ENCODE measurements around the gene ATF3.
A peak's percentile ranks its signal among the peaks of the same experiment; 100 is the strongest.

ATF3 gene

GRCh38 chr1:212609701-212610574, 1.4 kb downstream of the ATF3 start:
- peak; percentile 44 for DNase-seq

- DNase-seq = no peak
Observed at GRCh38 chr1:212610575-212610967, 2.0 kb downstream of the ATF3 start.

DNA sequence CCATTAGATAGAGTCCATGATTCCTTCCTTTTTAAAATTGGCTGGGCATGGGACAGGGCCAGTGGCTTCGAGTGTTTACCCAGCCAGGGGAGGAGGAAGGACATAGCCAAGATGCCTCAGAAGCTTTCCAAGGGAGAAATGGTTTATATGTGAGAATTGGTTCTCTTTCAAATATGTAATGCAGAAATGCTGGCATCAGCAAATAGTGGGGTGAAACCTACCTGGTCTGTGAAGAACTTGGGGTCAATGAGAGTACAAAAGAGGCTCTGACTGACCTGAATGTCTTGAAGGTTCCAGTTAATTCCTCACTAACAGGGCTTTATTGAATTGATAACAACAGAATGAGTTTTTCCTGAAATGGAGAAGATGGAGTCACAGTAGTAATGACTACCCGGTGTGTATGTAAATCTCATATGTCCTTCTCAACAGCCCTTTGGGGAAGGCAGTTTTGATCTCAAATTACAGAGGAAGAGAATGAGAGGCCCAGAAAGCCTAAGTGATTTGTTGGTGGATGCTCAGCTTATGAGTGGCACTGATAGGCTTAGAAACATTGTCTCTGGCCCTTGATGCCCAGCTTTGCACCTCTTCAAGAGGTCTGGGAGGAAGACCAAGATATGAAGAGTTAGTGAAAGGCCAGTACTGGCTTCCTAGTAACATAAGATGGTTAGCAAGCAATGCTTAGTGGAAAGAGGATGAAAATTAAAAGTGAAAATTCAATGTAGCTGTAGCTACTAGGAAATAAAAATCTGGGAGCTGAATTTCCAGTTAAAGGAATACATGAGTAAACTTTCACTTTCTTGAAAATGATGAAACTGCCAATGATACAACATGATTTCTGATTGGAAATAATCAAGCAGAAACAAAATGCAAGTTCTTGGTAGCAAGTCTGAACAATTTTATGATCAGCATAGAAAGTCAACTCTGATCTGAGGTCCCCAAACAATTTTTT, 2.7 kb downstream of the ATF3 start:
- DNase-seq = no peak

- DNase-seq = no peak
Observed at GRCh38 chr1:212612041-212612961, 3.7 kb downstream of the ATF3 start.

DNA sequence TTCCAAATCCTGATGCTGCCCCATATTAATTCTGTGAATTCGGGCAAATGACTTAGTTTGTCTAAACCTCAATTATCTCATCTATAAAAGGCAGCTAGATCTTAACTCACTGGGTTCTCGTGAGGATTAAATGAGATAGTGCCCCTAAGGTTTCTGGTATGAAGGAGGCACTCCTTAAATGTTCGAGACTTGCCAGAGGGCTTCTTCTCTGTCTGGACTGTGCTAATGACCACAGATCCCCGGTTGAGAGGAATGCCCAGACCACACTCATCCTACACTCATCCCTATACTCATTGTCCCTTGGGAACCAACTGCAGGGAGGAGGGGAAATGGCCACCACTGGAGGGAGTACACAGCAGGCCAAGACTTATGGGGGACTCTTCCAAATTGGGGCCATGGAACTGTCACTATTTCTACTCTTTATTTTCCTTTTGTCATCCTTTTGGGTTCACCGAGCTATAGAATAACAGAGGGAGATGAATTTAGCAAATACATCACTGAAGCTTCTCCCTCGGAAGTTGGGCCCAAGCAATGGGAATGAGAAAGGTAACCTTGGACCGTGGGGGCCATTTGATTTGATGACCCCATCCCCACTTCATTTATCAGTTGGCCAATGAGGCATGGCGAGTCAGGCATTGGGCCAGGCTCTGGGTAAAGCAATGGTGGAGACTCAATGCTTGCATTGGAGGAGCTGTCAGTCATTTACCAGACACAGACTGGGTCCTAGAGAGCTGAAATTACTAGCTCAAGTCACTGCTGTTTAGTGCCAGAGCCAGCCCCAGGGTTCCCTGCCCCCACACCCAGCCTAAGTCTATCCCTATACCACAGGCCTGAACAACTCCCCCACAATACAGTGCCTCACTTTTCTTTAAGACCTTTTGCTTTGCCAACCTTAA, 5.1 kb downstream of the ATF3 start:
- no peak for DNase-seq

GRCh38 chr1:212614453-212615200, 6.1 kb downstream of the ATF3 start:
- no peak for DNase-seq

- no peak for DNase-seq
Observed at GRCh38 chr1:212615201-212615470, 6.6 kb downstream of the ATF3 start.

GRCh38 chr1:212618466-212619210, 10.1 kb downstream of the ATF3 start:
- no peak for DNase-seq

DNA sequence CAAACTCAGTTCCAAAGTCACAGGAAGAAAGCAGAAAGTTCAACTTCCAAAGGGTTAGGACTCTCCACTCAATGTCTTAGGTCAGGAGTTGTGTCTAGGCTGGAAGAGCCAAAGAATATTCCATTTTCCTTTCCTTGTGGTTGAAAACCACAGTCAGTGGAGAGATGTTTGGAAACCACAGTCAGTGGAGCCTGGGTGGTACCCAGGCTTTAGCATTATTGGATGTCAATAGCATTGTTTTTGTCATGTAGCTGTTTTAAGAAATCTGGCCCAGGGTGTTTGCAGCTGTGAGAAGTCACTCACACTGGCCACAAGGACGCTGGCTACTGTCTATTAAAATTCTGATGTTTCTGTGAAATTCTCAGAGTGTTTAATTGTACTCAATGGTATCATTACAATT, 11.7 kb downstream of the ATF3 start:
- no peak for DNase-seq

- no peak for DNase-seq
Observed at GRCh38 chr1:212621043-212621948, 12.7 kb downstream of the ATF3 start.

- no peak for DNase-seq
Observed at GRCh38 chr1:212621949-212622305, 13.4 kb downstream of the ATF3 start.

DNA sequence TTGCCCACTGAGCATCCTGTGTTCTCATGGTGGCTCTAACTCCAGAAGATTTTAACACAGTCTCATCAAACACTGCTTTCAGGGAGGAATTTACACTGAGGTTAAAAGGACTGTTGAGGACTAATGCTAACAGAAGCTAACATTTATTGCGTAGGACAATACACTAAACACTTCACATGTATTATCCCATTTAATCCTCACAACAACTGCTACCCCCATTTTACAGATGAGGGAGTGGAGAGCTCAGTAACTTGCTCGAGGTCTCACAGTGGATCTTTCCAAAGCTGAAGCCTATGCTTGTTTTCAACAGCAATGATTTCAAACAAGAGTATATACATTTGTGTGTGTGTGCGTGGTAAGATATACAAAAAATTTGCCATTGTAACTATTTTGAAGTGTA, 13.9 kb downstream of the ATF3 start:
- no peak for DNase-seq

GRCh38 chr1:212622906-212623305, 14.3 kb downstream of the ATF3 start:
- DNase-seq = no peak

DNA sequence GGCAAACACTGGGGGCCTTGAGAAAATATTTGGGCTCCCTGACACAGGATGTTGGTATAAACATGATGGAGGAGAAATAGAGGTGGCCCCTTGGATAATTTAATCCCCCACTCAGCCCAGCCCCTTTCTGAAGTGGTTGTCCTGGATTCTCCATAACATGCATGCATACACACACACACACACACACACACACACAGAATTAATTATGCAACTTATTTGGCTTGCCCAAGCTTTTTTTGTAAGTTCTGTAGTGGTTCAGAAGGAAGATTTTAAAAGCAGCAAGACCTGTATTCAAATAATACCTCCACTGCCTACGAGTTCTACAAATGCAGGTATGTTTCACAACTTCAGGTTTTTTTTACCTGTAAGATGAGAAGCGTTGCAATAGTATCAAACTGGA, 15.0 kb downstream of the ATF3 start:
- DNase-seq = no peak

DNA sequence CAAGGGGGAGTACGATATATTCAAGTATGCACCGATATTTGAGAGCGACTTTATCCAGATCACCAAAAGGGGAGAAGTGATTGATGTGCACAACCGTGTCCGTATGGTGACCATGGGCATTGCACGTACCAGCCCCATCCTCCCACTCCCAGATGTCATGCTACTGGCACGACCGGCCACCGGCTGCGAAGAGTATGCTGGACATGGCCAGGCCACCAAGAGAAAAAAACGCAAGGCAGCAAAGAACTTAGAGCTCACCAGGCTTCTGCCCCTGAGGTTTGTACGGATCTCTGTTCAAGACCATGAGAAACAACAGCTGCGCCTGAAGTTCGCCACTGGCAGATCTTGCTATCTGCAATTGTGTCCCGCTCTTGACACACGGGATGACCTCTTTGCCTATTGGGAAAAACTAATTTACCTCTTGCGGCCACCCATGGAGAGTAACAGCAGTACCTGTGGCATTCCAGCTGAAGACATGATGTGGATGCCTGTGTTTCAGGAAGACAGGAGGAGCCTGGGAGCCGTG, 16.5 kb downstream of the ATF3 start:
- DNase-seq = no peak

DNA sequence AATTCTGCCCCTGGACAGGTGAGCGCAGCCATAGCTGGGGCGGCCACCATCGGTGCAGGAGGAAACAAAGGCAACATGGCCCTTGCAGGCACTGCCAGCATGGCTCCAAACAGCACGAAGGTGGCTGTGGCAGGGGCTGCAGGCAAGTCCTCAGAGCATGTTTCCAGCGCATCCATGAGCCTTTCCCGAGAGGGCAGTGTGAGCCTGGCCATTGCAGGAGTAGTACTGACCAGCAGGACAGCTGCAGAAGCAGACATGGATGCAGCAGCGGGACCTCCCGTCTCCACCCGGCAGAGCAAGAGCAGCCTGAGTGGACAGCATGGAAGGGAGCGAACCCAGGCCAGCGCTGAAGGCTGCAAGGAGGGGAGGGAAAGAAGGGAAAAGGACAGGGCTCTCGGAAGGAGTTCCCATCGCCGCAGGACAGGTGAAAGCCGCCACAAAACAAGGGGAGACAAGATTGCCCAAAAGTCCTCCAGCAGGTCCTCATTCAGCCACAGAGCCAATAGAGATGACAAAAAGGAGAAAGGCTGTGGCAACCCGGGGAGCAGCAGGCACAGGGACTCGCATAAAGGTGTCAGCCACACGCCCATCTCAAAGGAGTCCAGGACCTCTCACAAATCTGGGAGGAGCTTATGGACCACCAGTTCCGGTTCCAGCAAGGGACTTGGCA, 17.4 kb downstream of the ATF3 start:
- no peak for DNase-seq

DNA sequence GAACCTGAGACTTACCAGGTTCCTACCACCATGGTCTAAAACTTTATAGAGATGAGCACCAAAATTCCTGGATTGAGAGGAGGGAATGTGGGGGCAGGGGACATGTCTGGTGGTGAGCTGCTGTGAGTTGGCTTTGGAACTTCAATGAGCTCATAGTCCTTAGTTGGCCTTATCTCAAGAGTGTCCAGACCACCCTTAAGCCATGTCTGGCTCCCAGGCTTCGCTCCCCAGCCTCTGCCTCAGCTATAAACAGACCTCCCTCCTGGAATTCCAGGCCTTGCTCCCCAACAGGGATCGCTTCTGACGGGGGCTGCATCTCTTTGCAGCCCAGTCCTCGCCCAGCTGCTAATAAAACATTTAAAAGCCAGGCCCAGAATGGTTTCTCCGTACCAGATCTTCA, 19.5 kb downstream of the ATF3 start:
- no peak for DNase-seq

DNA sequence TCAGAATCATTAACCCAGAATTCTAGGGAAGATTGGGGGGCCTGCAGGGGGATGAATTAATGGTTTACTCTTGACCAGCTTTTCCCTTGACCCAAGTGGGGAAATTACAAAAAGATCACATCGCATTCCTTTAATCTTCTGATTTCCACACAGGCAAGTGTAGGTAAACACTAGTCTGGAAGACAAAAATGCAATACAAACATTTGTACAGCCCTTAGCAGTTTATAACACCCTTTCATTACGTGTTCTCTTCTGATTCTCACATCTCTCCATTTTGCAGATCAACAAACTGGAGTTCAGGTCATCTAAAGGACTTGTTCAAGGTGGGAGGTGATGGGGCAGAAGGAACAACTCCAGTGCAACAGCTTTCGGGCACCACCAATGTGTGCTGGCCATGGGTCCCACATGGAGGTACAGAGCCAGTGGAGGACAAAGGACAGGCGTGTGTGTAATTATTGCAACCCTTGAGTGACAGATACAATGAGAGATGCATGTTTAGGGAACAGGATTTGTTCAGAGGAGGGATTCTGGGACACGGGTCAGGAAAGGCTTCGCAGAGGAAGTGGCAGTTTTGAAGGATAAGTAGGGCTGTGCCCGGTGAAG, 20.4 kb downstream of the ATF3 start:
- no peak for DNase-seq

Data from kidney glomerular epithelial cell (primary cell).